Chondrocyte (in vitro differentiated cells): ENCODE measurements around the gene SMAD4. TPM values are rescaled to one million over a fixed set of nuclear protein-coding genes. Genes with fewer than 3 reads are reported as not detected.

Experiments
- DNase-seq: peaks from one replicate; pipeline ENCODE4 v3.0.0; 2021; ENCODE audit warnings: mixed read lengths, low spot score
- H3K27ac Mint-ChIP-seq: one replicate; pipeline ENCODE4 v1.8.0; 2021; ENCODE audit warnings: mild to moderate bottlenecking, moderate library complexity, mixed read lengths; ENCODE audit not compliant: unreplicated experiment
- H3K27me3 Mint-ChIP-seq: 2 replicates; pipeline ENCODE4 v1.8.0; 2021; ENCODE audit warnings: low read depth, mixed read lengths
- H3K36me3 Mint-ChIP-seq: 2 replicates; pipeline ENCODE4 v1.8.0; 2021; ENCODE audit warnings: low read depth, mixed read lengths
- H3K4me1 Mint-ChIP-seq: 2 replicates; pipeline ENCODE4 v1.8.0; 2021; ENCODE audit warnings: low read depth, mild to moderate bottlenecking, mixed read lengths
- H3K4me3 Mint-ChIP-seq: one replicate; pipeline ENCODE4 v1.8.0; 2021; ENCODE audit warnings: mild to moderate bottlenecking, moderate library complexity, mixed read lengths; ENCODE audit not compliant: unreplicated experiment
- H3K9me3 Mint-ChIP-seq: 2 replicates; pipeline ENCODE4 v1.8.0; 2021; ENCODE audit warnings: low read depth, mixed read lengths
- CTCF ChIP-seq: fragments of 200-600 bp; sonication (generic); IDR thresholded peaks from 2 replicates; pipeline ENCODE4 v1.5.0; 2021; ENCODE audit warnings: antibody characterized with exemption, mild to moderate bottlenecking, moderate library complexity
- total RNA-seq: library from RNA; stranded (reverse); gene quantifications from 3 replicates; pipeline ENCODE4 v1.2.1, GENCODE V29; 2021

Gene SMAD4
- total RNA-seq, 1 donor from 2014 or later, result 106 TPM

- Mint-ChIP-seq H3K27me3 (no peaks in the 10 kb centered on the region), H3K4me1 (no peaks in the 10 kb centered on the region), H3K9me3 (no peaks in the 10 kb centered on the region), H3K4me3 (no peak overlapping the region), H3K36me3 (no peaks in the 10 kb centered on the region), H3K27ac (no peak overlapping the region)
- no peak for TF ChIP-seq CTCF
- DNase-seq, result no peak
Observed at GRCh38 chr18:51122266-51123045, 92.4 kb downstream of the SMAD4 start.

- Mint-ChIP-seq H3K36me3 (no peaks in the 10 kb centered on the region), H3K27me3 (no peaks in the 10 kb centered on the region), H3K9me3 (no peaks in the 10 kb centered on the region), H3K4me1 (no peaks in the 10 kb centered on the region), H3K4me3 (no peak overlapping the region), H3K27ac (no peak overlapping the region)
- DNase-seq, result no peak
- TF ChIP-seq CTCF, result no peak
Observed at GRCh38 chr18:51123046-51123395, 93.0 kb downstream of the SMAD4 start.

GRCh38 chr18:51123481-51123880 is 93.5 kb downstream of the SMAD4 start:
- Mint-ChIP-seq H3K9me3 (no peaks in the 10 kb centered on the region), H3K27ac (no peak overlapping the region), H3K4me3 (no peak overlapping the region), H3K36me3 (no peaks in the 10 kb centered on the region), H3K27me3 (no peaks in the 10 kb centered on the region), H3K4me1 (no peaks in the 10 kb centered on the region)
- no peak for TF ChIP-seq CTCF
- no peak for DNase-seq

- DNase-seq, result no peak
- no peaks in the 10 kb centered on the region for H3K36me3 Mint-ChIP-seq
- no peak overlapping the region for H3K4me3 Mint-ChIP-seq
- no peak overlapping the region for H3K27ac Mint-ChIP-seq
- no peaks in the 10 kb centered on the region for H3K9me3 Mint-ChIP-seq
- H3K4me1 Mint-ChIP-seq, result no peaks in the 10 kb centered on the region
- TF ChIP-seq CTCF, result no peak
- no peaks in the 10 kb centered on the region for H3K27me3 Mint-ChIP-seq
Observed at GRCh38 chr18:51123936-51124486, 94.0 kb downstream of the SMAD4 start.

- no peaks in the 10 kb centered on the region for H3K9me3 Mint-ChIP-seq
- H3K4me1 Mint-ChIP-seq, result no peaks in the 10 kb centered on the region
- H3K4me3 Mint-ChIP-seq, result no peak overlapping the region
- TF ChIP-seq CTCF, result no peak
- no peaks in the 10 kb centered on the region for H3K27me3 Mint-ChIP-seq
- H3K27ac Mint-ChIP-seq, result no peak overlapping the region
- DNase-seq, result no peak
- no peaks in the 10 kb centered on the region for H3K36me3 Mint-ChIP-seq
Observed at GRCh38 chr18:51125976-51126375, 96.0 kb downstream of the SMAD4 start.
